Stimulated activated CD8-positive, alpha-beta memory T cell treated with anti-CD3 and anti-CD28 coated beads, Interleukin-2, amount 100 ng/mL, for 48 hours (primary cell): Measurements from ENCODE around the gene MFAP3.

Experiments used
- DNase-seq, 2 donors: peaks; one replicate each; pipeline ENCODE4 v3.0.0-alpha.2; 2020; ENCODE audit warnings: low read depth in 2 of 2

MFAP3 gene

DNA sequence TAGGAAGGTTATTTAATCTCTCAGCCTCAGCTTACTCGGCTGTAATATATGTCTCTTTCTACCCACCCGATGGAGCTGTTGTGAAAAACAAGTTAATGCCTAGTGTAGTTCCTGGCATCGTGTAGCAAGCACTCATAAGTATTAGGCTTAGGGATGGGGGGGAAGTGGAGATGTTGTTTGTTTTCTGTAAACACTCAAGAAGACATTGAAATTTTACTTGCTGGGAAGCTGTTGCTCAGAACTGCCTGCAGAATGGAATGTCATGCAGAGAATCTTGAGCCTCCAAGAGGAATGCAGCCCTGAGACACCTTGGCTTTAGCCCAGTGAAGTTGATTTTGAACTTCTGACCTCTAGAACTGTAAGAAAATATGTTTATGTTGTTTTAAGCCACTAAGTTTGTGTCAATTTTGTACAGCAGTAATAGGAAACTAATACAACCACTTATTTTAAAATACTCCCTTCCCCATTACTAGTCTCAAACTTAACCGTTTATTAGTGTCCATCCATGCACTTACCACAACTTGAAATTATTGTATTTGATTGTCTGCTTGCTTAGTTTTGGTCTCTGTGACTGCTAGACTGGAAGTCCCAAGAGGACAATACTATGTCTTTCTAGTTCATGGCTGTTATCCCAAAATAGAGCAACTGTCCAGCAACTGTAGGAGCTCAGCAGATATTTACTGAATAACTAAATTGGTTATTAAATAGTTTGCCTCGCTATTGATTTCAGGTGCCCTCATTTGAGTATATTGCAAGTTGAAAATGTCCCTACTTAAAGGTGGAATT is 53.8 kb downstream of the MFAP3 start:
- no peak for DNase-seq

DNA sequence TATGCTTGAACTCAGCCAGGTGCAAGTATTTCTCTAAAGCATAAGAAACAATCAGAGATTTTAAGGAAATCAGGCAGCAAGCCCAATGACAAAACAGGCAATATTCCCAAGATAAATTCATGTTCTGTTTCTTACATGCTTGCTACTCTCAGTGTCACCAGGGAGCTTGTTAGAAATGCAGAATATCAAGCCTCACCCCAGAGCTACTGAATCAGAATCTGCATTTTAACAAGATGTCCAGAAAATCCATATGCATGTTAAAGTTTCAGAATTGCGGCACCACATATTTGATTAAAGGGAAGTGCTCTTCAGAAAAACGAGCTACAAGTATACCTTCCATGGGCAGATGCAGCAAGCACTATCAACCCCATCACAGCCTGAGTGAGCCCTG is 54.4 kb downstream of the MFAP3 start:
- no peak for DNase-seq

DNA sequence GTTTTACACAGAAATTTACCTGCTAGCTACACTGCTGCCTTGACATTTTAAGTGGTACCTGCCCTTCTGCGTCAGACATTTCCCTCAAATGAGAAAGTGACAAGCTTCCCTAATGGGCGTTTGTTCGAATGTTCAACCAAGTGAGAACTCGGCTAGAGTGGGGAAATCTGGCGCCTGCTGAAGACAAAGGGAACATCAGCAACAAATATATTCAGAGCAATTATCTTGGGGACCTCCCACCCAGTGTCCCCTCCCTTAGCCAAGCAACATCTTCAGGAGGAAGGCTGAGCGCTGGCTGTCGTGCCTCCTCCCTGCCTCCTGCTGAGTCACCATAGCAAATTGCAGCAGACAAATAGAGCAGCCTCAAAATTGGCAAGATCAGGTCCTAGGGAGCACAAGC is 57.1 kb downstream of the MFAP3 start:
- DNase-seq = no peak

DNA sequence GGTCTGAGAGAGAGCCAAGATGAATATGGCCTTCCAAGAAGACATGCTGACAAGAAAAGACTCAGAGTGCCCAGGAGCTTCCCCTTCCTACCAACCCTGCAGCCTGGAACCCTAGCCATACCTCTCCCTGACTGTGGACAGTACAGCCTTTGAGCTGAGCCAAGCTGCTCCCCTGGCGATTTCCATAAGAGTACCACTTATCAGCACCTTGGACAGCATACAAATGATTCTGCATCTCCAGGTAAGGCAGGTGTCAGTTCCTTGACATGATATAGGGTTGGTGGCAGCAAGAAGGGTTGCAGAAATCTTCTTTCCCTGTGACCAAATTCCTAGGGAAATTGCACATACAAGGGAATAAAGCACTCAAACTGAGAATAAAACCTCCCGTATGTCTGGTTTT is 58.3 kb downstream of the MFAP3 start:
- no peak for DNase-seq

DNA sequence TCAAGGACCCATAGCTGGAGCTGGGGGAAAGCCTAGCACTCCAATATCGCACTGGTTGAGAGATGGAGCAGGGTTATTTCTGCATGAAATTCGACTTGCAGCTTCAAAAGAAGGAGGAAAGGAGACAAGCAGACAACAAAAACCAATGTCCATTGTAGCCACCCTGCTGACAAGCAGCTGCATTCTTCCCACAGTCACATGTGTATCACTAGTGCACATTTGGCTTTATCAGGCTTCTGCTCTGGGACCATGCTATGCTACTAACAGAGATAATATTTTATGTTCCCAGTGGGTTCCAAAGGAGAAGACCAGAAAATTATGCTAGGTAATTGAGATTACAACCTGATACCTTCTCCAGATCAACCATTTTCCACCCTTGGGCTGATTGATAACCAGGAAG is 59.7 kb downstream of the MFAP3 start:
- DNase-seq = no peak

DNA sequence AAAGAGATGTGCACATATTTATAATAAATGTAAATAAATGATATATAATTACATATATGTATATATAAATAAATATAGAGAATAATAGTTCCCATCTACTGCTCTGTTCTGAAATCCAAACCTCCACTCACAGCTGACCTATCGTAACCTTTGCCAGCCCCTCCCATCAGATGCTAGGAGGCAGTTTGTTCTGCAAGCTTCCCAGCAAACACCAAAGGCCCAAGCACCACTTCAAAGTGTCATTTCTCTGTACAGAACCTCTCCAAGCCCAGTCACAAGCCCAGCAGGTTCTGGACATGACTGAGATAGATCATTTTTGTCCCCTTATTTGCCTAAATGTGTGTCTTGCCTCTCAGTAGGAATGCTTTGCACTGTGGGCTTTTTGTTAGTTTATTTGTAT is 62.4 kb downstream of the MFAP3 start:
- no peak for DNase-seq

DNA sequence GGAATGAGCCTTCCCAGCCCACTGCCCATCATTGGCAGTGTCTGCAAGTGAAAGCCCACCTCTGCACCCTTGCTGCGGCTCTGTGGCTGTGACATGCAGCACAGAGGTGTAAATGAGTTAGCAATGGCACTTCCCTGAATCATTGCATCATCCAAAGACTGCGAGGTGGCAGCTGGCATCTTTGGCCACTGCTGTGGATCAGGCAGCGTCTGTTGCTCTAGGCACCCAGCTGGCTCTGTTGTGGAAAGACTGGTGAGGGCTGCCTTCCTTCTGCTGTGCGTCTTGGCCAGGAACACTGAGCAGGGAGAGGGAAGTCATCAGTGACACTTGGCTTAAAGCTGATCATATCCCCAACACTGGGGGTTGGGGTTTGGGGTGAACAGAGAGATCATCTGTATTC is 64.5 kb downstream of the MFAP3 start:
- DNase-seq = no peak
